ENCODE results near the gene TMEM139. TPM values are rescaled to one million over a fixed set of nuclear protein-coding genes. Genes with fewer than 3 reads are reported as not detected.
"Not testable (repeated sequence)": the region's sequence is repeated elsewhere in the genome, so short reads cannot be mapped to it uniquely, and the experiment has no call there.

Gene TMEM139
- total RNA-seq, 1 experiment from 2014 or later: 1.5 TPM

DNA sequence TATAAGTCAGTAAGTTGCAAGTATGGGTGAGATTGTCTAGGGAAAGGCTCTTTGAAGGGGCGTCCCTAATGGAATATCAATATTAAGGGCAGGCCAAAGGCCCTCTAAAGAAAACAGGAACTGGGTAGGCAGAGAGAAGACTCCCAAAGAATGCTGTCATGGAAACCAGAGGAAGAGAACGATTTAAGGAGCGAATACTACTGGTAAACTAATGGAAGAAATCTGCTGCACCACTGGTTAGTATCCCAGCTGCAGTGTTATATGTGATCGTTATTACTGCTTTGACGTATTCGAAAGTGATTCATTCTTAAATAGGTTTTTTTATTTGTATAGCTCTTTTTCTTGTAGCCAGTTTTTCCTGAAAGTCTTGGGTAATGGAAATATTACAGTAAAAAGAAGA lies 4.7 kb downstream of the TMEM139 start:
- Mint-ChIP-seq H3K4me3 (peak overlapping the region; percentile 98), H3K27ac (no peak overlapping the region), H3K36me3 (peaks cover 48% of the 10 kb centered on the region), H3K9me3 (peaks cover 14% of the 10 kb centered on the region), H3K27me3 (ENCODE audit: low read depth) (peaks cover 38% of the 10 kb centered on the region), H3K4me1 (peaks cover 30% of the 10 kb centered on the region)
- DNase-seq (ENCODE audit: low spot score): no peak
- TF ChIP-seq TCF7 (CRISPR knock-in tag; IDR thresholded peaks at IDR 0.05; ENCODE audit: low read depth) (no peak), ZNF396 (CRISPR knock-in tag; IDR thresholded peaks at IDR 0.05; ENCODE audit: borderline replicate concordance) (no peak), TP53 (CRISPR knock-in tag; IDR thresholded peaks at IDR 0.05) (no peak), CREM (CRISPR knock-in tag; IDR thresholded peaks at IDR 0.05) (no peak), NR3C1 (CRISPR knock-in tag; conservative IDR thresholded peaks at IDR 0.05; ENCODE audit: low read depth) (no peak), RORB (CRISPR knock-in tag; IDR thresholded peaks at IDR 0.05) (no peak), FOXP1 (CRISPR knock-in tag; IDR thresholded peaks at IDR 0.05; ENCODE audit: borderline replicate concordance) (no peak), NFATC4 (CRISPR knock-in tag; IDR thresholded peaks at IDR 0.05) (no peak), SMAD4 (CRISPR knock-in tag; IDR thresholded peaks at IDR 0.05) (no peak), ZNF671 (CRISPR knock-in tag; IDR thresholded peaks at IDR 0.05) (no peak), ESRRA (CRISPR knock-in tag; IDR thresholded peaks at IDR 0.05; ENCODE audit: borderline replicate concordance) (no peak), FOXK1 (CRISPR knock-in tag; IDR thresholded peaks at IDR 0.05) (no peak)
- TF ChIP-seq, protein P1, sequence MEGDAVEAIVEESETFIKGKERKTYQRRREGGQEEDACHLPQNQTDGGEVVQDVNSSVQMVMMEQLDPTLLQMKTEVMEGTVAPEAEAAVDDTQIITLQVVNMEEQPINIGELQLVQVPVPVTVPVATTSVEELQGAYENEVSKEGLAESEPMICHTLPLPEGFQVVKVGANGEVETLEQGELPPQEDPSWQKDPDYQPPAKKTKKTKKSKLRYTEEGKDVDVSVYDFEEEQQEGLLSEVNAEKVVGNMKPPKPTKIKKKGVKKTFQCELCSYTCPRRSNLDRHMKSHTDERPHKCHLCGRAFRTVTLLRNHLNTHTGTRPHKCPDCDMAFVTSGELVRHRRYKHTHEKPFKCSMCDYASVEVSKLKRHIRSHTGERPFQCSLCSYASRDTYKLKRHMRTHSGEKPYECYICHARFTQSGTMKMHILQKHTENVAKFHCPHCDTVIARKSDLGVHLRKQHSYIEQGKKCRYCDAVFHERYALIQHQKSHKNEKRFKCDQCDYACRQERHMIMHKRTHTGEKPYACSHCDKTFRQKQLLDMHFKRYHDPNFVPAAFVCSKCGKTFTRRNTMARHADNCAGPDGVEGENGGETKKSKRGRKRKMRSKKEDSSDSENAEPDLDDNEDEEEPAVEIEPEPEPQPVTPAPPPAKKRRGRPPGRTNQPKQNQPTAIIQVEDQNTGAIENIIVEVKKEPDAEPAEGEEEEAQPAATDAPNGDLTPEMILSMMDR (IDR thresholded peaks at IDR 0.05): no peak
- TF ChIP-seq, protein P2, sequence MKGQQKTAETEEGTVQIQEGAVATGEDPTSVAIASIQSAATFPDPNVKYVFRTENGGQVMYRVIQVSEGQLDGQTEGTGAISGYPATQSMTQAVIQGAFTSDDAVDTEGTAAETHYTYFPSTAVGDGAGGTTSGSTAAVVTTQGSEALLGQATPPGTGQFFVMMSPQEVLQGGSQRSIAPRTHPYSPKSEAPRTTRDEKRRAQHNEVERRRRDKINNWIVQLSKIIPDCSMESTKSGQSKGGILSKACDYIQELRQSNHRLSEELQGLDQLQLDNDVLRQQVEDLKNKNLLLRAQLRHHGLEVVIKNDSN (CRISPR knock-in tag; IDR thresholded peaks at IDR 0.05): no peak
- TF ChIP-seq, protein P3, sequence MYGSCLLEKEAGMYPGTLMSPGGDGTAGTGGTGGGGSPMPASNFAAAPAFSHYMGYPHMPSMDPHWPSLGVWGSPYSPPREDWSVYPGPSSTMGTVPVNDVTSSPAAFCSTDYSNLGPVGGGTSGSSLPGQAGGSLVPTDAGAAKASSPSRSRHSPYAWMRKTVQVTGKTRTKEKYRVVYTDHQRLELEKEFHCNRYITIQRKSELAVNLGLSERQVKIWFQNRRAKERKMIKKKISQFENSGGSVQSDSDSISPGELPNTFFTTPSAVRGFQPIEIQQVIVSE (CRISPR knock-in tag; IDR thresholded peaks at IDR 0.05; ENCODE audit: borderline replicate concordance): no peak
- TF ChIP-seq, protein P4, sequence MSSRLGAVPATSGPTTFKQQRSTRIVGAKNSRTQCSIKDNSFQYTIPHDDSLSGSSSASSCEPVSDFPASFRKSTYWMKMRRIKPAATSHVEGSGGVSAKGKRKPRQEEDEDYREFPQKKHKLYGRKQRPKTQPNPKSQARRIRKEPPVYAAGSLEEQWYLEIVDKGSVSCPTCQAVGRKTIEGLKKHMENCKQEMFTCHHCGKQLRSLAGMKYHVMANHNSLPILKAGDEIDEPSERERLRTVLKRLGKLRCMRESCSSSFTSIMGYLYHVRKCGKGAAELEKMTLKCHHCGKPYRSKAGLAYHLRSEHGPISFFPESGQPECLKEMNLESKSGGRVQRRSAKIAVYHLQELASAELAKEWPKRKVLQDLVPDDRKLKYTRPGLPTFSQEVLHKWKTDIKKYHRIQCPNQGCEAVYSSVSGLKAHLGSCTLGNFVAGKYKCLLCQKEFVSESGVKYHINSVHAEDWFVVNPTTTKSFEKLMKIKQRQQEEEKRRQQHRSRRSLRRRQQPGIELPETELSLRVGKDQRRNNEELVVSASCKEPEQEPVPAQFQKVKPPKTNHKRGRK (CRISPR knock-in tag; IDR thresholded peaks at IDR 0.05; ENCODE audit: borderline replicate concordance): no peak
- TF ChIP-seq, protein P5, sequence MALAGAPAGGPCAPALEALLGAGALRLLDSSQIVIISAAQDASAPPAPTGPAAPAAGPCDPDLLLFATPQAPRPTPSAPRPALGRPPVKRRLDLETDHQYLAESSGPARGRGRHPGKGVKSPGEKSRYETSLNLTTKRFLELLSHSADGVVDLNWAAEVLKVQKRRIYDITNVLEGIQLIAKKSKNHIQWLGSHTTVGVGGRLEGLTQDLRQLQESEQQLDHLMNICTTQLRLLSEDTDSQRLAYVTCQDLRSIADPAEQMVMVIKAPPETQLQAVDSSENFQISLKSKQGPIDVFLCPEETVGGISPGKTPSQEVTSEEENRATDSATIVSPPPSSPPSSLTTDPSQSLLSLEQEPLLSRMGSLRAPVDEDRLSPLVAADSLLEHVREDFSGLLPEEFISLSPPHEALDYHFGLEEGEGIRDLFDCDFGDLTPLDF (CRISPR knock-in tag; IDR thresholded peaks at IDR 0.05): no peak
- TF ChIP-seq, protein P6, sequence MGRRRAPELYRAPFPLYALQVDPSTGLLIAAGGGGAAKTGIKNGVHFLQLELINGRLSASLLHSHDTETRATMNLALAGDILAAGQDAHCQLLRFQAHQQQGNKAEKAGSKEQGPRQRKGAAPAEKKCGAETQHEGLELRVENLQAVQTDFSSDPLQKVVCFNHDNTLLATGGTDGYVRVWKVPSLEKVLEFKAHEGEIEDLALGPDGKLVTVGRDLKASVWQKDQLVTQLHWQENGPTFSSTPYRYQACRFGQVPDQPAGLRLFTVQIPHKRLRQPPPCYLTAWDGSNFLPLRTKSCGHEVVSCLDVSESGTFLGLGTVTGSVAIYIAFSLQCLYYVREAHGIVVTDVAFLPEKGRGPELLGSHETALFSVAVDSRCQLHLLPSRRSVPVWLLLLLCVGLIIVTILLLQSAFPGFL (CRISPR knock-in tag; IDR thresholded peaks at IDR 0.05; ENCODE audit: borderline replicate concordance): no peak
- no peak for ATAC-seq
- POLR2A ChIA-PET: no interaction called here
- CTCF ChIA-PET: no interaction called here

DNA sequence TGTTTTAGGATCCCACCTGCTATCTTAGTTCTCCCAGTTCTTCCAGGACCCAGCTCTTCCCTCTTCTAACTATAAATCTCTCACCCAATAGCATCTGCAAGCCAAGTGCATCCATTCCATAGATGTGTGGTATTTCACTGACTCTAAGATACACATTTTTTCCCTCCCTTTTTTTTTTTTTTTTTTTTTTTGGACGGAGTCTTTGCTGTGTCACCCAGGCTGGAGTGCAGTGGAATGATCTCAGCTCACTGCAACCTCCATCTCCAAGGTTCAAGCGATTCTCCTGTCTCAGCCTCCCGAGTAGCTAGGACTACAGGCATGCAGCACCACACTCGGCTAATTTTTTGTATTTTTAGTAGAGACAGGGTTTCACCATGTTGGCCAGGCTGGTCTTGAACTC lies 5.1 kb downstream of the TMEM139 start:
- peaks cover 33% of the 10 kb centered on the region for H3K27me3 Mint-ChIP-seq (ENCODE audit: low read depth)
- H3K9me3 Mint-ChIP-seq: peaks cover 14% of the 10 kb centered on the region
- not testable (repeated sequence) for ATAC-seq; DNase-seq (ENCODE audit: low spot score); H3K27ac Mint-ChIP-seq
- H3K4me1 Mint-ChIP-seq: peaks cover 26% of the 10 kb centered on the region
- H3K4me3 Mint-ChIP-seq: peak overlapping the region; percentile 98
- POLR2A ChIA-PET: interaction anchor here (0.6 kb wide), 1 partner anchor 26 kb away, joined by 4 read pairs; the partner anchor contains the start of gene GSTK1
- H3K36me3 Mint-ChIP-seq: peaks cover 52% of the 10 kb centered on the region
- CTCF ChIA-PET: interaction anchor here (0.6 kb wide), 1 partner anchor 575 kb away, joined by 6 read pairs; no protein-coding TSS in a partner anchor
